Body of pancreas (tissue), 4 donors: ENCODE measurements around the gene DYTN.

Source experiments
- POLR2A ChIP-seq, 3 donors: fragments of 450-650 bp; IDR thresholded peaks; one replicate each; pipeline ENCODE4 v1.6.1; 2016; ENCODE audit warnings: antibody characterized with exemption in 3 of 3, mild to moderate bottlenecking in 2 of 3
- TF ChIP-seq, protein P1 (sequence below), 7 experiments: fragments of 450-650 bp in 4 of 7; fragments of 200-600 bp in 3 of 7; sonication (generic) in 3 of 7; IDR thresholded peaks; one replicate each; pipeline ENCODE4 v1.5.1; 2016 to 2019; ENCODE audit warnings: antibody characterized with exemption in 7 of 7

DNA sequence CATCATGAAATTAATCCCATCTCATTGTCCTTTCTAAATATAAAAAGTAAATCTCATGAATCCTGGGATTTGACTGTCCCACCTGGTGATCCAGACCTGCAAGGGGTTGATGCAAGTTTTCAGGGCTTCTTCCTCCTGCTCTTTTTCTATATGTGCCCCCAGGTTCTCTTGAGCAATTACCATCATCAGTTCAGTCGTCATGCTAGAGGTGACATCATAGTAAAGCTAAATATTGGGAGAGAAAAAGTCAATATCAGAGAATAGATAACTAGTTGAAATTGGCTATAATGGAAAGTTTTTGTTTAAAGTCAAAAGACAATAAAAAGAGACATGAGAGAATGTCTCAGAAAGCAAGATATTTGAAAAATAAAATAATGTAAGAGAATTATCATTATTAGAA lies 38.6 kb upstream of the DYTN start:
- TF ChIP-seq, protein P1, sequence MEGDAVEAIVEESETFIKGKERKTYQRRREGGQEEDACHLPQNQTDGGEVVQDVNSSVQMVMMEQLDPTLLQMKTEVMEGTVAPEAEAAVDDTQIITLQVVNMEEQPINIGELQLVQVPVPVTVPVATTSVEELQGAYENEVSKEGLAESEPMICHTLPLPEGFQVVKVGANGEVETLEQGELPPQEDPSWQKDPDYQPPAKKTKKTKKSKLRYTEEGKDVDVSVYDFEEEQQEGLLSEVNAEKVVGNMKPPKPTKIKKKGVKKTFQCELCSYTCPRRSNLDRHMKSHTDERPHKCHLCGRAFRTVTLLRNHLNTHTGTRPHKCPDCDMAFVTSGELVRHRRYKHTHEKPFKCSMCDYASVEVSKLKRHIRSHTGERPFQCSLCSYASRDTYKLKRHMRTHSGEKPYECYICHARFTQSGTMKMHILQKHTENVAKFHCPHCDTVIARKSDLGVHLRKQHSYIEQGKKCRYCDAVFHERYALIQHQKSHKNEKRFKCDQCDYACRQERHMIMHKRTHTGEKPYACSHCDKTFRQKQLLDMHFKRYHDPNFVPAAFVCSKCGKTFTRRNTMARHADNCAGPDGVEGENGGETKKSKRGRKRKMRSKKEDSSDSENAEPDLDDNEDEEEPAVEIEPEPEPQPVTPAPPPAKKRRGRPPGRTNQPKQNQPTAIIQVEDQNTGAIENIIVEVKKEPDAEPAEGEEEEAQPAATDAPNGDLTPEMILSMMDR (IDR thresholded peaks at IDR 0.05) = no peak
- no peak for TF ChIP-seq POLR2A (IDR thresholded peaks at IDR 0.05)
